HG02970 (cell line): ENCODE results near the gene KRT84.

Experiments
- ATAC-seq: cut with Tn5 transposase; IDR thresholded peaks from one replicate; pipeline ENCODE4 v1.9.1; 2021; ENCODE audit warnings: mild to moderate bottlenecking, moderate library complexity, moderate number of reproducible peaks; ENCODE audit not compliant: unreplicated experiment, low FRiP score

KRT84 gene

GRCh38 chr12:52363111-52363679 lies 22.3 kb downstream of the KRT84 start:
- ATAC-seq: no peak

- ATAC-seq: no peak
These were observed 23.2 kb downstream of the KRT84 start for GRCh38 chr12:52362118-52362726.

- ATAC-seq: no peak
These were observed 23.9 kb downstream of the KRT84 start for GRCh38 chr12:52361553-52361952.

- ATAC-seq: no peak
These were observed 24.7 kb downstream of the KRT84 start for GRCh38 chr12:52360663-52361271.

- ATAC-seq: no peak
These were observed 25.3 kb downstream of the KRT84 start for GRCh38 chr12:52360106-52360662.

- ATAC-seq: no peak
These were observed 25.8 kb downstream of the KRT84 start for GRCh38 chr12:52359621-52360061.

GRCh38 chr12:52358575-52359350 lies 26.7 kb downstream of the KRT84 start:
- ATAC-seq: peak; percentile 72

GRCh38 chr12:52356762-52357580 lies 28.5 kb downstream of the KRT84 start:
- no peak for ATAC-seq

GRCh38 chr12:52356031-52356761 lies 29.3 kb downstream of the KRT84 start:
- no peak for ATAC-seq

GRCh38 chr12:52355176-52355575 lies 30.3 kb downstream of the KRT84 start:
- ATAC-seq: no peak

GRCh38 chr12:52354200-52354599 lies 31.3 kb downstream of the KRT84 start:
- ATAC-seq: no peak

- ATAC-seq: no peak
These were observed 31.7 kb downstream of the KRT84 start for GRCh38 chr12:52353766-52354165.

GRCh38 chr12:52352951-52353350 lies 32.5 kb downstream of the KRT84 start:
- no peak for ATAC-seq

- ATAC-seq: no peak
These were observed 34.0 kb downstream of the KRT84 start for GRCh38 chr12:52351196-52352059.

- ATAC-seq: no peak
These were observed 34.7 kb downstream of the KRT84 start for GRCh38 chr12:52350786-52351185.

GRCh38 chr12:52350021-52350620 lies 35.3 kb downstream of the KRT84 start:
- no peak for ATAC-seq

- no peak for ATAC-seq
These were observed 36.3 kb downstream of the KRT84 start for GRCh38 chr12:52349196-52349595.
